Panc1 (cell line): ENCODE results near the gene ZNF783. TPM values are rescaled to one million over a fixed set of nuclear protein-coding genes. Genes with fewer than 3 reads are reported as not detected.

Experiments
- ATAC-seq: fragments of 200-7000 bp; cut with Tn5 transposase; 2 replicates; pipeline ENCODE4 v1.9.1; 2020; ENCODE audit warnings: mild to moderate bottlenecking, moderate library complexity
- BruUV-seq: library from RNA; stranded (reverse); fragments of 400-500 nt; replicated peaks from 2 replicates; lab custom pipeline; 2021; lab: Mats Ljungman, UMichigan
- CTCF ChIA-PET: fragments of 300-600 bp; sonication (Branson Sonifier 250); formaldehyde crosslinking; loops from one replicate; lab custom pipeline; 2022; ENCODE audit warnings: antibody characterized with exemption; lab: Charles Lee
- POLR2A ChIA-PET: fragments of 300-600 bp; sonication (Branson Sonifier 250); formaldehyde crosslinking; loops from one replicate; lab custom pipeline; 2022; ENCODE audit warnings: antibody characterized with exemption; lab: Charles Lee
- DNase-seq: peaks from one replicate; pipeline ENCODE4 v3.0.0-alpha.2; 2010; ENCODE audit warnings: low read depth, low spot score
- H3K27ac ChIP-seq: 2 replicates; pipeline ENCODE4 v1.5.1; 2011; ENCODE audit warnings: mild to moderate bottlenecking, low read length, inconsistent platforms
- H3K27me3 ChIP-seq: fragments of 200-500 bp; sonication (Bioruptor generic); 2 replicates; pipeline ENCODE4 v1.6.0; 2014; ENCODE audit warnings: low read length, inconsistent platforms; ENCODE audit not compliant: control insufficient read depth, insufficient read depth
- H3K36me3 ChIP-seq: fragments of 200-500 bp; sonication (Bioruptor generic); 2 replicates; pipeline ENCODE4 v1.5.1; 2014; ENCODE audit warnings: inconsistent platforms, mild to moderate bottlenecking, low read length, moderate library complexity; ENCODE audit not compliant: control insufficient read depth, insufficient read depth
- H3K4me1 ChIP-seq: 2 replicates; pipeline ENCODE4 v1.5.1; 2011; ENCODE audit warnings: inconsistent platforms, mild to moderate bottlenecking, low read length, moderate library complexity; ENCODE audit not compliant: control insufficient read depth, insufficient read depth
- H3K4me3 ChIP-seq, 2 experiments: 2 replicates each; pipeline ENCODE4 v1.5.1; 2011 to 2012; ENCODE audit warnings: low read depth in 2 of 2, low read length in 2 of 2, mild to moderate bottlenecking in 2 of 2, inconsistent platforms in 1 of 2, moderate library complexity in 1 of 2
- H3K9me3 ChIP-seq: fragments of 200-500 bp; sonication (Bioruptor generic); 2 replicates; pipeline ENCODE4 v1.5.1; 2014; ENCODE audit warnings: low read depth, mild to moderate bottlenecking, inconsistent platforms, low read length, moderate library complexity; ENCODE audit not compliant: control insufficient read depth, insufficient read depth
- CTCF ChIP-seq: fragments of 450-650 bp; IDR thresholded peaks from 2 replicates; pipeline ENCODE4 v1.5.1; 2017; ENCODE audit warnings: mild to moderate bottlenecking
- POLR2AphosphoS5 ChIP-seq: IDR thresholded peaks from 2 replicates; pipeline ENCODE4 v1.6.1; 2012; ENCODE audit warnings: mild to moderate bottlenecking, low read depth, low read length, moderate library complexity
- REST ChIP-seq, 2 experiments: IDR thresholded peaks; 2 replicates each; pipeline ENCODE4 v1.6.1; 2011 to 2012; ENCODE audit warnings: low read depth in 2 of 2, control low read depth in 1 of 2, low read length in 1 of 2, mild to moderate bottlenecking in 1 of 2, moderate library complexity in 1 of 2; ENCODE audit not compliant: insufficient read depth in 1 of 2
- SIN3A ChIP-seq: IDR thresholded peaks from 2 replicates; pipeline ENCODE4 v1.6.1; 2012; ENCODE audit warnings: low read depth, mild to moderate bottlenecking, low read length, moderate library complexity, borderline replicate concordance; ENCODE audit not compliant: insufficient read depth
- TCF7L2 ChIP-seq: IDR thresholded peaks from 2 replicates; pipeline ENCODE4 v1.6.1; 2011; ENCODE audit warnings: mild to moderate bottlenecking, low read depth, low read length, inconsistent platforms
- in situ Hi-C: cut with HindIII; loops from 2 replicates; pipeline ENCODE4 v1.10.0; 2016; ENCODE audit warnings: low sequenced_read_pairs, low pct_unique_long_range_greater_than_20kb
- intact Hi-C: fragments of 100-400 bp; cut with micrococcal nuclease; formaldehyde crosslinking; loops from one replicate; pipeline ENCODE4 v1.10.0; 2022; ENCODE audit not compliant: unreplicated experiment
- total RNA-seq: library from RNA; stranded (reverse); gene quantifications from one replicate; pipeline ENCODE4 v1.2.1, GENCODE V29; 2021; ENCODE audit not compliant: unreplicated experiment

The ZNF783 gene
- total RNA-seq, 1 experiment from 2014 or later: 16.6 TPM

DNA sequence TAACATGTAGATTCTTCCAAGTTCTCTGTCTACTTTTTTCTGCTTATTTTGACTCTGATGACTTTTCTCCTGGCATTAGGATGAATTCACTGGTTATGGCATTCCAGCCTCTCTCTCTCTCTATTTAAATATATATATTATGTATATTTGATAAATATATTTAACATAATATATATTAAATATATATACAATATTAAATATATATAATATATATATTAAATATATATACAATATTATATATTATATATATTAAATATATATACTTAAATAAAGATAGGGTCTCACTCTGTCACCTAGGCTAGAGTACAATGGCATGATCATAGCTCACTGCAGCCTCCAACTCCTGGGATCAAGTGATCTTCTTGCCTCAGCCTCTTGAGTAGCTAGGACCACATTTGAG lies 60.7 kb downstream of the ZNF783 start:
- Histone ChIP-seq H3K27ac (no peak overlapping the region), H3K4me1 (no peaks in the 10 kb centered on the region), H3K27me3 (no peaks in the 10 kb centered on the region; the same call in 1 of the 2 replicates), H3K36me3 (no peaks in the 10 kb centered on the region), H3K9me3 (peaks cover 3% of the 10 kb centered on the region; the same call in 1 of the 2 replicates), H3K4me3 (no peak overlapping the region)
- ATAC-seq (no peak), DNase-seq (no peak)
- CTCF ChIA-PET: interaction anchor here (1.0 kb wide), 1 partner anchor 307 kb away, joined by 3 read pairs; no protein-coding TSS in a partner anchor
- POLR2A ChIA-PET: no interaction called here
- intact Hi-C loops (no loop called here), in situ Hi-C loops (no loop called here)
- TF ChIP-seq TCF7L2: no peak
- TF ChIP-seq POLR2AphosphoS5: no peak
- TF ChIP-seq REST (IDR thresholded peaks at IDR 0.05; ENCODE audit: insufficient read depth in 1 of 2, low read depth in 2 of 2, low read length in 1 of 2): no peak
- no peak for TF ChIP-seq CTCF
- no peak for TF ChIP-seq SIN3A
- BruUV-seq: no TSS peak

DNA sequence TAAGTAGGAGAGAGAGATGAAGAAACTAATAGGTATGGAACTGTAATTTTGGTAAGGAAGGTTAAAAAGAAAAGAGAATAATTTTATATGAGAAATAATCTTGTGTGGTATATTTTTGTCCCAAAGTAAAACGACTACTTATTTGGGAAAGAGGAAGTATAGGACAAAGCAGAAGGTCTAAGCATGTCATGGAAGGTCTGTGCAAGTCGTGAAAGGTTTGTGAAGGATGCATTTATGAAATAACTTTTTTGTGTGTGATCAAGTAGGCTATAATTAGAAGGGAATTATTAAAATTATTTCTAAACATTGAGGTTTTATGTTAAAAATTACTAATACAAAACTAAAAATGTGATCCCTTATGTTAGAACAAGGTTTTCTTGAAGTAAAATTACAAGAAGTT lies 63.3 kb downstream of the ZNF783 start:
- H3K36me3 ChIP-seq: no peaks in the 10 kb centered on the region

More for the DNA sequence above, 63.3 kb downstream of the ZNF783 start:
- ATAC-seq: no peak
- ChIA-PET POLR2A (no interaction called here), CTCF (no interaction called here)
- intact Hi-C loops (no loop called here), in situ Hi-C loops (no loop called here)
- Histone ChIP-seq H3K27me3 (no peaks in the 10 kb centered on the region), H3K27ac (no peak overlapping the region), H3K9me3 (peaks cover 3% of the 10 kb centered on the region; the same call in 1 of the 2 replicates), H3K4me1 (no peaks in the 10 kb centered on the region), H3K4me3 (no peak overlapping the region)
- no peak for DNase-seq
- TF ChIP-seq TCF7L2: no peak
- no peak for TF ChIP-seq REST (IDR thresholded peaks at IDR 0.05; ENCODE audit: insufficient read depth in 1 of 2, low read depth in 2 of 2, low read length in 1 of 2)
- TF ChIP-seq SIN3A: no peak
- TF ChIP-seq CTCF: no peak
- TF ChIP-seq POLR2AphosphoS5: no peak
- no TSS peak for BruUV-seq
